Measurements from ENCODE around the gene ATP1A2.

ATP1A2 gene

DNA sequence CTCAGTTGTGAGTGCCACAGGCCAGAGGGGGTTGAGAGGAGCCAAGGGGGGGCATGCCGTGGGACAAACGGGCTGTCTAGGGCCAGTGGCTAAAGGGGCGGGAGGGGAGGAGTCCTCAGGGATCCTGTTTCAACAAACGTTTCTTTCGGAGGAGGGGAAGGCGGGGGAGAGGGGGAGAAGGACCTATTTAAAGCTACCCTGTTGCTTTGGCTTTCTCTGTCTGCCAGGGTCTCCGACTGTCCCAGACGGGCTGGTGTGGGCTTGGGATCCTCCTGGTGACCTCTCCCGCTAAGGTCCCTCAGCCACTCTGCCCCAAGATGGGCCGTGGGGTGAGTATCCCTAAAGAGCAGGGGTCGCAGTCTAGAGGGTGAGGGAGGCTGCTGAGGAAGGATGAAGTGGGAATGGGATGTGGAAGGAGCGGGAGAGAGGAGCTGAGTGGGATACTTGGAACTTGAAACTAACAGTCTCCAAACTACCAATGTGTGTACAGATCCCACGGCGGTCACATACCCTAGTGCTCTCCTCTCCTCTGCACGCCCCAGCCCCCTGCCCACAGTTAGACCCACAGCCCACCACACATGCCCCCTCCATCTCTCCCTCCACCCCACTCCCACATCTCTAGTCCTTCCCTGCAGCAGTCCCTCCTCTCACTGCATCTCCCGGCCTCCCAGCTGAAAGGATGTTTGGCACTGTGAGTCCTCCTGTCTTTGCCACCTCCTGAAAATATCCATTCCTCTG is at the start of gene ATP1A2:
TSS of gene ATP1A2 (plus strand) at position 215 of the 738 bp plus-strand sequence. CDS start at position 318, 103 bp downstream.
- DNase-seq = peak; percentile 26 to 32

DNA sequence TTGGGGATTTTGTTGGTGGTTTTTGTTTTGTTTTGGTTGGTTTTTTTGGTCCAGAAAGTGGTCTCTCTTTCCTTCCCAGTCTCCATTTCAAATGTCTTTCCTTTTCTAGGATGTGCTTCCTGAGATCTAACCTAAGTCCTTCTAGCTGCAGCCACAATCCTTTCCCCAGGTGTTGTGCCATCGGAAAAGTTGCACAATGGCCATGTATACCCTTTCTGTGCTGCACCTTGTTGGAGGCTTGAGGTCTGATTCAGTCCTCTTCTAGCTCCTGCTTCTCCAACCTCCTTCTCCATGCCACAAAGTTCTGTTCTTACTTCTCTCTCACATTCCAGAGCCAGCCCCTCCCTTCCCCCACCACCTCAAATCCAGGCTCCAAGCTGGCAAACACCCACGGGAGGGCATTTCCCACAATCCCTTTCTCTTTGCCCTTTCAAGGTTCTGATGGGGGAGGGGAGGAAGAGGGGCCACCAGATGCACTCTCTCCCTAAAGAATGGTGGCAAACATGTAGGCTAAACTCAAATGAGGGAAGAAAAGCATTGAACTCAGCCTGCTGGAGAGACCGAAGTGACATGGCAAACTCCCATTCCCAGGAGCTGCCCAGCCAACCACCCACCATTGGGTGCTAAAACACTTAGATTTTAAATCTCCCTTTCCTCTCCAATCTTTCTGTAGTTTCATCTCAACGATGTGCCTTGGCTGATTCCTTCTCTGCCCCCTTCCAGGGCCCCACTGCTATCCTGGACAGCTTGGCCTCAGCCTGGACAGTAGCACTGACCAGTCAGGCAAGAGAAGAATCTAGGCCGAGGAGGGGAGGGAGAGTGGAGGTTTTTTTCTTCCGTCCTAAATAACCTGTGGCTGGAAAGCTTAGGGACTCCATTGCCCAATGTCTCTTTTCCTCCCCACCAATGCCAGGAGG is 48.5 kb upstream of the ATP1A2 start:
- peak; percentile 28 to 45 for DNase-seq

- peak; percentile 88 to 90 for DNase-seq
These were observed 47.3 kb upstream of the ATP1A2 start for GRCh38 chr1:160068225-160068624.

- DNase-seq = no peak
These were observed 45.9 kb upstream of the ATP1A2 start, which contains the start of gene KCNJ10 for GRCh38 chr1:160069460-160070231. KCNJ10 (minus strand) TSS chr1:160070160; CDS start chr1:160042532, 27,628 bp downstream.

GRCh38 chr1:160070243-160071163 is 45.1 kb upstream of the ATP1A2 start:
- peak; percentile 88 to 94 for DNase-seq

DNA sequence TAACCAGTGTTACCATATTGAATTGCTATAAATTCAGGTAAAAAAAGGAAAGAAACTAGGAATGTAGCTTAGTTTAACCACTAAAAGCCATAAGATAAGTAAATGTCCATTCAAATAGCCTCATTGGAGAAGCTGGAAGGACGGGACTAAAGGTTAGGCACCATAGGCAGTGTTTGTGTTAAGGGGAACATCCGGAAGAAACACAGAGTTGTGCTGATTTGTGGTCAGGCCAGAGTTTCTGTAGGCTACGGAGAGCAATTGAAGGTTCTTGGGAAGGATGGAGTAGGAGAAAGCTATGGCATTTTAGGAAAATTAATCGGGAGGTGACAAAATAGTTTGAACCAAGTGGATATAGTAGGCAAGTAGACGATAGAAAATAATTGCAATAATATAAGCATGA is 44.3 kb upstream of the ATP1A2 start:
- DNase-seq = no peak

- no peak for DNase-seq
These were observed 40.7 kb upstream of the ATP1A2 start for GRCh38 chr1:160074865-160075264.

DNA sequence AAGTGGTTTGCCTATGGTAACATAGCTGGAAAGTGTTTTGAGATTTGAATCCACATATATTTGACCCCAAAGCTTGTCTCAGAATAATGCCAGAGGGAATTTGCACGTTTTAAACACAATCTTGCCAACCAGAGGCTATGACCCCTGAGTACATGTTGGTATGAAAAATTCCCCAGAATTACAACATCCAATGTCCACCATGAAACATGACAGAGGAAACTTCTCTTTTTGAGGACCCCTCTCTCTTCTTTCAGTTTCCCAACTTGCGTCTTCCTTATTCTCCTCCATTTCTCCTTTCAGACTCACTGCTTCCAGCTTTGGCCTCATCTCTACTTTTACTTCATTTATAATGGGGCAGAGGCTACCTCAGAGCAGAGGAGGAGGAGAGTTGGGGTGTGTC is 39.7 kb upstream of the ATP1A2 start:
- no peak for DNase-seq

DNA sequence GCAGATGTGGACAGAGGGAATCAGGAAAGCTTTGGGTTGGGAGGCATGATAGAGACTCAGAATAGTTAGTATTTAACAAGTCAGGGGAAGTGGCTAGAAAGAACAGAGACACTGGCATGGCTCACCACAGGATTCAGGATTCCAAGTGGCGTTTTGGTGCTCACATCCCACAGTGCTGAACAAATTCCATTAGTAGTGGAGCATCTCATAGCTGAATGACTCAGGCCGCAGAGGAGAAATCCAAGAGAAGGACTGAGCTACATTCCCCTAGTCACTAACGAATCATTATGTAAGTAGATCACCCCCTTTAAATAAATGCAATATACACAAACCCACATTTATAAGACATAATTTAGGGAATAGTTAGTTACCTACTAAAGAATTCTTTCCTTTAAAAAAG is 39.3 kb upstream of the ATP1A2 start:
- DNase-seq = no peak

DNA sequence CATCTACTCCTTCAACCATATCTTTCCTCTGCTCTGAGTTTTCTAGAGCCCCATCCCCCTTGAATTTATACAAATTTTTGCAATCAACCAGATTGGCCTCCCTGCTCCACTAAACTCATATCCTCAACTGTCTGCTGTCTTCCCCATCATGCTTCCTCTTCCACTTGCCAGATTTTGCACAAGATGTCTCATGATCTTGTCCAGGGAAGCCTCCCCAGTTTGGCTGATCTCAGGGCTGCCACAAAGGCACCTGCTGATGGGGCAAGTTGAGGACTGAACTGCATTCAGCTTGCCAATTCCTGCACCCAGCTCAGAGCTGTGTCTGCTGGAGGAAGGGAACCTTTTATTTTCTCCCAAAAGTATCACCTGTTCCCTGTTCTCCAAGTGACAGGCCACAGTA is 38.1 kb upstream of the ATP1A2 start:
- no peak for DNase-seq

DNA sequence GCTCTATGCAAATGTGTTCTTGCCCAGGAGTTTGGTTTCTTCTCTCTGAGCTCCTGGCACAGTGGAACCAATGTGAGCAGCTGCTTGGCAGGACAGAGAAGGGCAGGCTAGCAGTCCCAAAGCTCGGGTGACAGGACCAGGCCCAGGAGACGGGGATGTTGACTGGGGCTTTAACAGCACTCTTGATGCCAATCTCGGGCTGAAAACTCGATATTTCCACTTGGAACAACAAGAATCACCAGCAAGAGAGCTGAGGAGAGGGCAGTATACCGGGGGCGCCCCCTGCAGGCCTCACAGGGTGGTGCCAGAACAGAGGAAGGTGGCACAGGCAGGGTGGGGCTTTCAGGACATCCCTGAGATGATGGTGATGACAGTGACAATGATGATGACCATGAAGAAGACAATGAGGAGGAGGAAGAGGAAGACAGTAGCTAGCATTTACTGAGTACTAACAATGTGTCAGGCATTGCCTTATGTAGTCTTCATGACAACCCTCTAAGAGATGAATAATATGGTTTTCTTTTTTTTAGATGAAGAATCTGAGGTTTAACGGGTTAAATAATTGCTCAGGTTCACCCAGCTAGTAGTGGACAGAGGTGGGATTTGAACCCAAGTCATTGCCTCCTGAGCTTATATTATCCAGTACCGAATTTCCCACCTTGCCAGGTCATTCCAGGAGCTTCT is 36.9 kb upstream of the ATP1A2 start:
- DNase-seq = peak; percentile 65 to 67

DNA sequence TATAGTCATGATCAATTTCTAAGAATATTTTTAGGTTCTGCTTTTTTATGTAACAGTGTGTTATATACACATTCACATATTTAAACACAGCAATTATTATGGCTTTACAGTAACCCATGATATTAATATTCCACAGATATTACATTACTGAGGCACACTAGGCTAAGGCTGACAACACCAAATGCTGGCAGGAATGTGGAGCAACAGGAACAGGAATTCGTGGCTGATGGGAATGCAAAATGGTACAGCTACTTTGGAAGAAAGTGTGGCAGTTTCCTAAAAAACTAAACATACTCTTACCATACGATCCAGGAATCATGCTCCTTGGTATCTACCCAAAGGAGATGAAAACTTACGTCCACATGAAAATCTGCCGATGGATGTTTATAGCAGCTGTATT is 36.1 kb upstream of the ATP1A2 start:
- DNase-seq = no peak

GRCh38 chr1:160080381-160081100 is 35.0 kb upstream of the ATP1A2 start:
- no peak for DNase-seq

GRCh38 chr1:160081261-160081936 is 34.2 kb upstream of the ATP1A2 start, which contains the start of gene KCNJ9:
KCNJ9 (plus strand) TSS chr1:160081538; CDS start chr1:160084031, 2,493 bp downstream.
- DNase-seq = peak; percentile 76 to 92

- DNase-seq = no peak
These were observed 33.1 kb upstream of the ATP1A2 start for GRCh38 chr1:160082487-160082886.

- DNase-seq = no peak
These were observed 32.6 kb upstream of the ATP1A2 start for GRCh38 chr1:160082926-160083325.

DNA sequence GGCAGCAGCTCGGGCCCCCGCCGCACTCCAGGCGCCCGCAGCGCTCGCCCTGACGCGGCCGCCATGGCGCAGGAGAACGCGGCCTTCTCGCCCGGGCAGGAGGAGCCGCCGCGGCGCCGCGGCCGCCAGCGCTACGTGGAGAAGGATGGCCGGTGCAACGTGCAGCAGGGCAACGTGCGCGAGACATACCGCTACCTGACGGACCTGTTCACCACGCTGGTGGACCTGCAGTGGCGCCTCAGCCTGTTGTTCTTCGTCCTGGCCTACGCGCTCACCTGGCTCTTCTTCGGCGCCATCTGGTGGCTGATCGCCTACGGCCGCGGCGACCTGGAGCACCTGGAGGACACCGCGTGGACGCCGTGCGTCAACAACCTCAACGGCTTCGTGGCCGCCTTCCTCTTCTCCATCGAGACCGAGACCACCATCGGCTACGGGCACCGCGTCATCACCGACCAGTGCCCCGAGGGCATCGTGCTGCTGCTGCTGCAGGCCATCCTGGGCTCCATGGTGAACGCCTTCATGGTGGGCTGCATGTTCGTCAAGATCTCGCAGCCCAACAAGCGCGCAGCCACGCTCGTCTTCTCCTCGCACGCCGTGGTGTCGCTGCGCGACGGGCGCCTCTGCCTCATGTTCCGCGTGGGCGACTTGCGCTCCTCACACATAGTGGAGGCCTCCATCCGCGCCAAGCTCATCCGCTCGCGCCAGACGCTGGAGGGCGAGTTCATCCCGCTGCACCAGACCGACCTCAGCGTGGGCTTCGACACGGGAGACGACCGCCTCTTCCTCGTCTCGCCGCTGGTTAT is 31.4 kb upstream of the ATP1A2 start:
- no peak for DNase-seq

DNA sequence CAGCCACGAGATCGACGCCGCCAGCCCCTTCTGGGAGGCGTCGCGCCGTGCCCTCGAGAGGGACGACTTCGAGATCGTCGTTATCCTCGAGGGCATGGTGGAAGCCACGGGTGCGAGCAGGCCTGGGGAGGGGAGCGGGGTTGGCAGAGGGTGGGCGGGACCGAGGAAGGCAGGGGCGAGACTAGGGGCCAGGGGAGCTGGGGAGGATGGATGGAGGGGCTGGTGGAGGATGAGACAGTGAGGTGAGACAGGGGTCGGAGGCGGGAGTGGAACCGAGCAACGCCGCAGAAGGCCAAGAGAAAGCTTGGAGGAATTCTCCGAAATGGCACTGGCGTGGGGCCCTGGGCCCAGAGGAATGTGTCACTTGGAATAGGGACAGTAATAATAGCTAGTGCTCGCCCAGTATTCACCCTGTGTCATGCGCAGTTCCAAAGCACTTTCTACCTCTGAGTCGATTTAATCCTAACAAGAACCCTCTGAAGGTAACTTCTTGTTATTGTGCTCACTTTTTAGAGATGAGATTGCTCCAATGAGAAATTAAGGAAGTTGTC is 30.7 kb upstream of the ATP1A2 start:
- DNase-seq = no peak

Measured in hippocampal formation (tissue), 2 donors.